Measurements from ENCODE around the gene MRTO4.
"Not testable (repeated sequence)": the region's sequence is repeated elsewhere in the genome, so short reads cannot be mapped to it uniquely, and the experiment has no call there.

Gene MRTO4

DNA sequence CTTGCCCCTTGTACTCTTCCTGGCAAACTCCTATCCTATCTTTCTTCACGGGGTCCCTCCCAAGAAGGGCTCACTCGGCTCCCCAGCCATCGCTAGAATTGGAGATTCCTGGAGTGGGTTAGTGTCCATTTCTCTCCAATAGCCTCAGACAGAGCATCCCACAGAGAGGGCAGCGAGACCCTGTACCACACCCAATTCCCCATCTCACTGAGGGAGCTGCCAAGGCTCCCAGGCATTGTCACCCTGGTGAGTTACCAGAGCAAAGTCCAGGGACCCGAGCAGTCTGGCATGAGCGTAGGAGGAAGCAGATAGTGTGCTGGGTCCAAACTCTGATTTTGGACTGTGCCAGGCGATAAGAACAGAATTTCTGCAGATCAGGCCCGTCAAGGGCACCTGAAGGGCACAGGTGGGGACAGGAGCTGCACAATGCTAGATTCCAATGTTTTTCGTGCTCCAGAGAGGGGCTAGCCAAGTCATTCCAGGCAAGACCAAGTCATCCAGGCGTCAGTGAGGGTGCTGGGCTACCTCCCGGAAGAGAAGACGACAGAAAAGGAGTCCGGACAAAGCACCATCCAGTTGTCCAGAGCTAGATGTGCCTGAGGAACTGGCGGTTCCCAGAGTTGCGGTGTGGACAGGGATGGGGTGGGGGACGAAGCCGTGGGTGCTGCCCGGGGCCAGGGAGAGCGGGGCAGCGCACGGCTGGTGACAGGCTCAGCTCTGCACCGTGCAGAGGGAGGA, 21.7 kb downstream of the MRTO4 start:
- no peak for ATAC-seq

GRCh38 chr1:19273844-19274531, 22.4 kb downstream of the MRTO4 start:
- ATAC-seq, result not testable (repeated sequence)

DNA sequence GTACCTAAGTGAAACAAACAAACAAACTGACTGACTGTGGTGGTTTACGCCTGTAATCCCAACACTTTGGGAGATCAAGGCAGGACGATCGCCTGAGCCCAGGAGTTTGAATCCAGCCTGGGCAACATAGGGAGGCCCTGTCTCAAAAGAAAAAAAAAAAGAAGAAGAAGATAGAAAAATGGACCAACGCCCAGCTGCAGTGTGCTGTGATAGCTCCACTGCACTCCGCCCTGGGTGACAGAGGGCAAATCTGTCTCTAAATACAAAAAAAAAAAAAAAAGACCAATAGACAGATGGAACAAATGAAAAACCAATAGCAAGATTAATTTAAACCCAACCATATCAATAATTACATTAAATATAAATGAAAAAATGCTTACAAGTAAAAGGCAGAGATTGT, 23.0 kb downstream of the MRTO4 start:
- ATAC-seq, result no peak

GRCh38 chr1:19283891-19284290, 32.3 kb downstream of the MRTO4 start:
- ATAC-seq, result no peak

GRCh38 chr1:19284881-19285280, 33.3 kb downstream of the MRTO4 start:
- ATAC-seq, result no peak

DNA sequence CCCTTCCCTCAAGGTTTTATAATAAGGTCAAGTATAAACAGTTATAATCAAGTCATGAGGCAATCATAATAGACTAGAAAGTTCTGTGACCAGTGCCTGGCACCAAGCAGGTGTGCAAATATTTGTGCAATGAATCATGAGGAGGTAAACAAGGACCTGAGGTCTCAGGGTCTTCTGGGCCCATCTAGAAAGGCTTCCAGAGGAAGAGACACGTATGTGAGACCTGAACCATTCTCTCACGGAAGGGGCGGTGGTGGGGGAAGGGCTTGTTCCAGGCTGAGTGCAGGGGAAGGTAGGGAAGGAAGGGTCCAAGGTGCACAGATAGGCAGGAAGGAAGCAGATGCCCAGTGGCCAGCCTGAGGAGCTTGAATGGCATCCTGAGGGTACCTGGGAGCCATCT, 33.8 kb downstream of the MRTO4 start:
- not testable (repeated sequence) for ATAC-seq

DNA sequence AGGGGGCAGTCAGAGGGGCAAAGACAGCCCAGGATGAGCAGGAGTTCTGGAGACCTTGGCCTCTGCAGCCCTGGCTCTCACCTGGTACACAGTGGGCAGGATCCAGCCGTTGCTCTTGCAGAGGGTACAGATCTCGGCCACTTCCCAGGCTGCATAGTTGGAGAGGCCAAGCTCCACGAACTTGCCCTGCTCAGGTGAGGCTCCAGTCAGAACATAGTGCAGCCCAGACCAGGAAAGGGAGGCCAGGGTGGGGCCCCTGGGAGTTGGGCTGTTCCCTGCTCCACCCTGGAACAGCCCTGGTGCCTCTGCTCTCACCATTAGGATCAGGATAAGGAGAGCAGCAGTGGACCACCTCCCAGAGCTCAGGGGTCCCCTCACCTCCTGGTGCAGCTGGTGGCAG, 34.2 kb downstream of the MRTO4 start:
- not testable (repeated sequence) for ATAC-seq

GRCh38 chr1:19287436-19288185, 36.0 kb downstream of the MRTO4 start:
- no peak for ATAC-seq

DNA sequence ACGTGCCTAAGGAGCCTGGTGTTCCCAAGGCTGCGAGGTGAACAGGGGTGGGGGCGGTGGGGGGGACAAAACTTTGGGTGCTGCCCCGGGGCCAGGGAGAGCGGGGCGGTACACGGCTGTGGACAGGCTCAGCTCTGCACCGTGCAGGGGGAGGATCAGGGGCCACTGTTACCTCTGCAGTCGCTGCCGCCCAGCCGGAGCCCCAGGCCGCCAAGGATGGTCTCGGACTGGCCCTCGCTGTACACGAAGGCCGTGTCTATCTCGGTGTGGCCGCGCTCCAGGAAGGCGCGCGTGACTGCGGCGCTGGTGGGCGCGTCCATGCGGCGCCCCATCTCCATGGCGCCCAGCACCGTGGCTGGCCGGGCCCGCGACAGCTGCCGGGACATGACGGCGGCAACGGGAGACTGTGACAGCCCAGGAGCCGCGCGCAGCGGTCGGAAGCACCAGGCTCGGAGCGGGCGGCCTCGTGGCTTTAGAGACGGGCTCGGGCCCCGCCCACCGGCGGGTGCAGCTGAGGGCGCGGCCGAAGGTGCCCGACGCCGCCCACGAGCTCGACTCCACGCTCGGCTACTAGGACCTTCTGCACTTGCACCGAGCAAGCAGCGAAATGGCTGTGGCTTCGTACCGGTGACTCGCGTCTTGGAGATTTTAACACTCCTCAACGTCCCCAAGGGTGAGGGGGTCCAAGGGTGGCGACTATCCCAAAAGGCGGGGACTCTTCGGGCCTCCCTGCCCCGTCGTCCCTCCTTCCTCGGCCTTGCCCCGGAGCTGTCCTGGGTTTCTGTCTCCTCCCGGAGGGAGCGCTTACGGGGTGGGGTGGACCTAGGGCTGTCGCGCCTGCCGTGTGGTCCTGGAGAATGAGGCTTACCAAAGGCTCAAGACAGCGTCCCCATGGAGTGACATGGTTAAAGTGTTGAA, 37.0 kb downstream of the MRTO4 start, which contains the start of gene AKR7A3:
Gene AKR7A3, minus strand, starts transcription at position 447 of the 918 bp plus-strand sequence. Its CDS starts 61 bp downstream, at position 386.
- ATAC-seq, result peak; percentile 93 to 96

GRCh38 chr1:19289244-19289643, 37.6 kb downstream of the MRTO4 start:
- no peak for ATAC-seq

GRCh38 chr1:19294638-19295037, 43.0 kb downstream of the MRTO4 start:
- no peak for ATAC-seq

DNA sequence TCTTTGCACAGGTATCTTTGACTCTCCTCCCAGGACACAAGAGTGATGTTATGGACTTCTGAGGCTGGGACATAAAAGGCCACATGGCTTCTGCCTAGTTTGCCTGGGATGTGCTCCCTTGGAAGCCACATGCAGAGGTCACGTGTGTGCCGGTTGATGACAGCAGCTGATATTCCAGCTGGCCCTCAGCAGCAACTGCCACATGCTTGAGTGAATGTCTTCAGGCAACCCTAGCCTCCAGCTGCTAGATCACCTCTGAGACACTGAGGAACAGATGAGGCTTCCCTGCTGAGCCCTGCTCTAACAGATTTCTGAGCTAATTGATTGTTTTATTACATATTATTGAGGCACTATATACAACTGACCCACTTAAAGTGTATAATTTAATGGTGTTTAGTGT, 48.6 kb downstream of the MRTO4 start:
- ATAC-seq, result no peak

DNA sequence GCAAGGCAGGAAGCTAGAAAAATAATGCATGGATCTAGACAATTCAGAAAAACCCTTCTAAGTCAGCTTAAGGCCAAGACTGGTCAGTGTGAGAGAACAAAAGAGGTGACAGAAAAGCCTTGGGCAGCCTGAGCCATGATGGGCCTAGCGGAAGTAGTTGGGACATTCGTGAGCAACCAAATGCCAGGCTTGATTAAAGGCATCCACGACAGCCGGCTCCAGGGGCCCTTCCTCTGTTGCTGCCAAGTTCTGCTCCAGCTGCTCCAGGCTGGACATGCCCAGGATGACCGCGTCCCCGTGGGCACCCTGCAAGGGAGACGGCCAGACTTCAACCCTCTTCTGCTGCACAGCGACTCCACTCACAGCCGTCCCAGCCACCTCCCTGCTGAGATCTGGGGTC, 52.5 kb downstream of the MRTO4 start:
- not testable (repeated sequence) for ATAC-seq

DNA sequence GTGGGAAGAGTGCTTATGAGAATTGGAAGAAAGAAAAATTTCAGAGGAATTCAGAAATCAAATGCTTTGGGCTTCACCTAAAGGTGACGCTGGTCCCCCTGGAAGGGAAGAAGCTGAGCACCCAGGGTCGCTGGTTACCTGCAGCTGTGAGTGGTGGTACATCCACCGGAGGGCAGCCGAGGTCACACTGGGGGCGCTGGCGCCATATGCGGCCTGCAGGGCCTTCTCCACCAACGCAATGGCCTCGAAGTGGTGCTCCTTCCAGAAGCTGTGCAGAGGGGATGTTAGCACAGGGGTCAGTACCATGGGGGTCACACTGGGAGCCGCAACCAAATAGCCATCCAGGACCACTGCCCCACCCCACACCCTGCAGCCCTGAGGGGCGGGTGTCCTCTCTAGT, 54.3 kb downstream of the MRTO4 start:
- ATAC-seq, result no peak

DNA sequence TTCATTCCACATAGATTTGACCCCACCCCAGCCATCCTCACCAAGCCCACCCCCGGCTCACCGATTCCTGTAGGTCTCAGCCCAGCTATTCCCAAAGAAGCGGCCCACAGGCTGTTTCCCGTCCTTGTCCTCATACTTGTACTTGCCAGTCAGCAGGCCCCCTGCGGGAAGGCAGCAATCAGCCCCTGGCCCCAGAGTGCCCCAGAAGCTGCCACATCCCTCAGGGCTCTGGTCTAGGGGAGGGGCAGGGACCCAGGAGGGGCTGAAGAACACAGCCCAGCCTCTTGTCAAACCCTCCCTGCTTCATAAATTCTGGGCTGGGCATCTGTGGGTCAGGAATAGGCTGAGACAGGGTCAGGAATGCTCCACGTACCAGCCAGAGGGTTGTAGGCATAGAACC, 55.3 kb downstream of the MRTO4 start:
- ATAC-seq, result no peak

DNA sequence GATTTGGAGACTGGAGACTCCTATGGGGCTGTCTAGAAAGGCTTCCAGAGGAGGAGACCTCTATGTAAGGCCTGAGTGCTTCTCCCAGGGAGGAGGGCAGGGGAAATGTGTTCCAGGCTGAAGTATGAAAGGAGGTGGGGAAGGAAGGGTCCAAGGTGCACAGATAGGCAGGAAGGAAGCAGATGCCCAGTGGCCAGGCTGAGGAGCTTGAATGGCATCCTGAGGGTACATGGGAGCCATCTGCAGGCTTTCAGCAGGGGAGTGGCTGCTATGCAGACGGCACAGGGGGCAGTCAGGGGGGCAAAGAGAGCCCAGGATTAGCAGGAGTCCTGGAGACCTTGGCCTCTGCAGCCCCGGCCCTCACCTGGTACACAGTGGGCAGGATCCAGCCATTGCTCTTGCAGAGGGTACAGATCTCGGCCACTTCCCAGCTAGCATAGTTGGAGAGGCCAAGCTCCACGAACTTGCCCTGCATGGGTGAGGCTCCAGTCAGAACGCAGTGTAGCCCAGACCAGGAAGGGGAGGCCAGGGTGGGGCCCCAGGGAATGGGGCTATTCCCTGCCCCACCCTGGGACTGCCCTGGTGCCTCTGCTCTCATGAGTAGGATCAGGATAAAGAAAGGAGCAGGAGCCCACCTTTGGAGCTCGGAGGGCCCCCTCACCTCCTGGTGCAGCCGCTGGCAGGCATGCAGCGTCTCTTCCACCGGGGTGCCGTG, 56.3 kb downstream of the MRTO4 start:
- ATAC-seq, result no peak

DNA sequence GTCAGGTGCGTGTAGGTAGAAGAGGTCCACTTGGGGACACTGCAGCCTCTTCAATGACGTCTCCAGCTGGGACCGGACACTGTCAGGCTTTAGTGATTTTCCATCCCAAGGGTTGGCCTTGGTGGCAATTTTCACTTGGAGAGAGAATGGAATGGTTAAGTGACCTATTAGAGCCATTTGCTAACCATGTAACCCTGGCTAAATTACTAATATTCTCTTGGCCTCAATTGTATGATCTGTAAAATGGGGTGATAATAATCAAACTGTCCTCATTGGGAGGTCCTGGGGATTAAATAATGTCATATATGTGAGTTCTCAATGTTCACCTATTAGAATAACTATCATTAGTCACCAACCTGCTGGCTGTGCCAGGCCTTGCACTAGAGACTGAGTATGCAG, 56.9 kb downstream of the MRTO4 start:
- no peak for ATAC-seq

GRCh38 chr1:19309123-19309813, 57.7 kb downstream of the MRTO4 start:
- no peak for ATAC-seq

All from activated CD4-positive, CD25-positive, alpha-beta regulatory T cell treated with anti-CD3 and anti-CD28 coated beads, Interleukin-2, amount 50 U/mL, for 24 hours (primary cell).